ENCODE results near the gene HYAL2.

GRCh38 chr3:50286322-50287227 lies 36.0 kb downstream of the HYAL2 start:
- TF ChIP-seq RAD21 (IDR thresholded peaks at IDR 0.05): no peak
- TF ChIP-seq REST (IDR thresholded peaks at IDR 0.05): no peak
- TF ChIP-seq, protein P1, sequence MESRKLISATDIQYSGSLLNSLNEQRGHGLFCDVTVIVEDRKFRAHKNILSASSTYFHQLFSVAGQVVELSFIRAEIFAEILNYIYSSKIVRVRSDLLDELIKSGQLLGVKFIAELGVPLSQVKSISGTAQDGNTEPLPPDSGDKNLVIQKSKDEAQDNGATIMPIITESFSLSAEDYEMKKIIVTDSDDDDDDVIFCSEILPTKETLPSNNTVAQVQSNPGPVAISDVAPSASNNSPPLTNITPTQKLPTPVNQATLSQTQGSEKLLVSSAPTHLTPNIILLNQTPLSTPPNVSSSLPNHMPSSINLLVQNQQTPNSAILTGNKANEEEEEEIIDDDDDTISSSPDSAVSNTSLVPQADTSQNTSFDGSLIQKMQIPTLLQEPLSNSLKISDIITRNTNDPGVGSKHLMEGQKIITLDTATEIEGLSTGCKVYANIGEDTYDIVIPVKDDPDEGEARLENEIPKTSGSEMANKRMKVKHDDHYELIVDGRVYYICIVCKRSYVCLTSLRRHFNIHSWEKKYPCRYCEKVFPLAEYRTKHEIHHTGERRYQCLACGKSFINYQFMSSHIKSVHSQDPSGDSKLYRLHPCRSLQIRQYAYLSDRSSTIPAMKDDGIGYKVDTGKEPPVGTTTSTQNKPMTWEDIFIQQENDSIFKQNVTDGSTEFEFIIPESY (IDR thresholded peaks at IDR 0.05): no peak
- TF ChIP-seq CTCF (IDR thresholded peaks at IDR 0.05; ENCODE audit: low read depth, low read length, missing input control): no peak
- no peak for TF ChIP-seq YY1 (IDR thresholded peaks at IDR 0.05)
- no peak for TF ChIP-seq TAF1 (conservative IDR thresholded peaks at IDR 0.05)
- TF ChIP-seq EGR1 (IDR thresholded peaks at IDR 0.05; ENCODE audit: low read depth in 2 of 2): no peak
- TF ChIP-seq SP1 (IDR thresholded peaks at IDR 0.05): no peak

All from liver (tissue), 3 donors.